ENCODE measurements around the gene NDC80. TPM values are rescaled to one million over a fixed set of nuclear protein-coding genes. Genes with fewer than 3 reads are reported as not detected.

The NDC80 gene
- total and polyA plus RNA-seq, 9 of the 15 experiments (the other 6 are each of a cell fraction or from before 2014, with no cell fraction given), result 65.2 to 97.9 (median 83.3) TPM

GRCh38 chr18:2537296-2537695 lies 34.1 kb upstream of the NDC80 start:
- Histone ChIP-seq H3K27ac (ENCODE audit: extremely low read depth, low read depth, low read length) (no peak overlapping the region), H2AFZ (ENCODE audit: low read depth, low read length) (no peak overlapping the region), H4K20me1 (replicated peaks; ENCODE audit: control insufficient read depth, insufficient read depth, low read length) (no peaks in the 10 kb centered on the region), H3K27me3 (ENCODE audit: control insufficient read depth in 2 of 2, insufficient read depth in 2 of 2, low read length in 2 of 2) (no peaks in the 10 kb centered on the region), H3K79me2 (ENCODE audit: control insufficient read depth, insufficient read depth, low read length) (no peaks in the 10 kb centered on the region), H3K36me3 (ENCODE audit: control insufficient read depth, insufficient read depth, low read length) (peaks cover 17% of the 10 kb centered on the region; the same call in 2 of the 3 replicates), H3K4me3 (no peak overlapping the region), H3K4me1 (replicated peaks in 1 of 2; ENCODE audit: control insufficient read depth in 2 of 2, insufficient read depth in 2 of 2, low read length in 2 of 2) (no peaks in the 10 kb centered on the region), H3K9ac (ENCODE audit: insufficient read depth in 1 of 2, low read depth in 2 of 2, low read length in 2 of 2) (no peak overlapping the region), H3K4me2 (ENCODE audit: insufficient read depth, low read length) (no peak overlapping the region), H3K9me3 (replicated peaks; ENCODE audit: control insufficient read depth, insufficient read depth, low read depth, low read length) (no peaks in the 10 kb centered on the region), H3K9me1 (ENCODE audit: control insufficient read depth, insufficient read depth, low read length) (no peaks in the 10 kb centered on the region)
- DNase-seq (ENCODE audit: extremely low read depth in 1 of 4, low spot score in 3 of 4) (no peak), ATAC-seq (no peak), FAIRE-seq (no peak)
- no TSS peak for BruUV-seq (replicated peaks)
- in situ Hi-C loops (cut with MboI), result loop anchor here (5.0 to 25.0 kb wide), 2 partner anchors 425 to 950 kb away; no protein-coding TSS in a partner anchor
- intact Hi-C loops (cut with micrococcal nuclease), result no loop called here
- WGBS (ENCODE audit: insufficient coverage, low coverage, missing lambda C conversion rate), result 24% methylated on average over 3 of the region's 3 CpGs
- ChIA-PET POLR2A (no interaction called here), CTCF (ENCODE audit: low intra/inter-chr PET ratio) (no interaction called here)
- TF ChIP-seq DLX4 (CRISPR knock-in tag; IDR thresholded peaks at IDR 0.05), result no peak
- no peak for TF ChIP-seq HMG20A (CRISPR knock-in tag; conservative IDR thresholded peaks at IDR 0.05)
- TF ChIP-seq JUND (IDR thresholded peaks at IDR 0.05; ENCODE audit: borderline replicate concordance, low read depth, low read length), result no peak
- no peak for TF ChIP-seq JUND (tag; IDR thresholded peaks at IDR 0.05; ENCODE audit: borderline replicate concordance, low read depth, low read length)
- no peak for TF ChIP-seq HNRNPK (IDR thresholded peaks at IDR 0.05; ENCODE audit: low read depth, low read length, poor library complexity, severe bottlenecking)
- no peak for TF ChIP-seq ZNF212 (CRISPR knock-in tag; IDR thresholded peaks at IDR 0.05)
- TF ChIP-seq CREB3L1 (IDR thresholded peaks at IDR 0.05; ENCODE audit: borderline replicate concordance, low read depth), result no peak
- TF ChIP-seq DIDO1 (tag; IDR thresholded peaks at IDR 0.05; ENCODE audit: low read depth), result no peak
- no peak for TF ChIP-seq SIRT6 (IDR thresholded peaks at IDR 0.05; ENCODE audit: low read depth, low read length)
- no peak for TF ChIP-seq FOXJ3 (CRISPR knock-in tag; IDR thresholded peaks at IDR 0.05)
- no peak for TF ChIP-seq SREBF2 (CRISPR knock-in tag; IDR thresholded peaks at IDR 0.05)
- TF ChIP-seq THAP7 (CRISPR knock-in tag; IDR thresholded peaks at IDR 0.05), result no peak
- no peak for TF ChIP-seq ZKSCAN1 (IDR thresholded peaks at IDR 0.05; ENCODE audit: low read depth, low read length)
- TF ChIP-seq ZNF316 (IDR thresholded peaks at IDR 0.05), result no peak
- no peak for TF ChIP-seq NR4A1 (CRISPR knock-in tag; IDR thresholded peaks at IDR 0.05)
- TF ChIP-seq NR4A1 (tag; IDR thresholded peaks at IDR 0.05), result no peak
- no peak for TF ChIP-seq U2AF2 (optimal IDR thresholded peaks at IDR 0.05; ENCODE audit: low read depth, low read length)
- TF ChIP-seq MBD1 (CRISPR knock-in tag; IDR thresholded peaks at IDR 0.05), result no peak
- no peak for TF ChIP-seq RUNX1 (IDR thresholded peaks at IDR 0.05; ENCODE audit: low read depth)
- TF ChIP-seq MAX (CRISPR knock-in tag; IDR thresholded peaks at IDR 0.05), result no peak
- no peak for TF ChIP-seq HNRNPLL (IDR thresholded peaks at IDR 0.05; ENCODE audit: low read depth, low read length, poor library complexity, severe bottlenecking)

Measured in K562 (cell line).